H1 (cell line): ENCODE measurements around the gene DLG1. TPM values are rescaled to one million over a fixed set of nuclear protein-coding genes. Genes with fewer than 3 reads are reported as not detected.

Experiments used
- RAD21 ChIP-seq, 2 experiments: IDR thresholded peaks in 1 of 2; conservative IDR thresholded peaks in 1 of 2; 2 replicates each; pipeline ENCODE4 v1.6.1; 2011; ENCODE audit warnings: low read depth in 2 of 2, low read length in 2 of 2, improper control_type of control experiment in 1 of 2, inconsistent platforms in 1 of 2, mild to moderate bottlenecking in 1 of 2, moderate library complexity in 1 of 2
- polyA plus RNA-seq, 7 experiments: library from polyadenylated mRNA; depleted of rRNA in 3 of 7; stranded (reverse) in 5 of 7; unstranded in 2 of 7; fragments of >200 nt in 5 of 7; fragments of 200-250 nt in 2 of 7; gene quantifications; 1 replicate in 5 of 7; 2 replicates in 1 of 7; 4 replicates in 1 of 7; pipeline versions ENCODE4 v1.2.1 to v1.2.3, GENCODE V29; 2011 to 2013; ENCODE audit warnings: missing spikeins in 2 of 7, mixed read lengths in 2 of 7
- total RNA-seq: library from RNA; stranded (reverse); fragmentation: NEBNext Ultra II Directional; extraction: Animal tissue kit (Norgen Biotek cat#: 25700); gene quantifications from 2 replicates; pipeline ENCODE4 v1.2.1, GENCODE V29; 2021

DLG1 gene
- total and polyA plus RNA-seq, 2 of the 8 experiments (the other 6 are each of a cell fraction or from before 2014, with no cell fraction given), result 13.4 to 78.8 TPM

DNA sequence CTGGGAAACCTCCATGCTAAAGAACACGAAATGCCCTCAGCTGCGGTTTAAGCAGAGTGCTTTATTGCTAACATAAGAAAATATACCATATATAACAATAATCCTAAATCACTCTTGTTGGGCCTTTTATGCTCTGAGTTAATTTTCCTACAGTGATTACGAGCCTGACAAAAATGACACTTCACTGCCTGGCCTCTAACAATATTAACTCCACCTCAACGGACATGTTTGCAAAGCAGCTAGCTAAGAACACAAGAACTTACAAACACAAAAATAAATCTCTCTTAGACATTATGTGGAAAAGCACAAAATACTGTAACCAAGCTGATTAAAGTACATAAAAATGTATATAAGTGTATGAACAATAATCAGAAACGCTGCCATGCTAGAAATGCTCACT, 40.7 kb downstream of the DLG1 start (continued):
- TF ChIP-seq RAD21 (IDR thresholded peaks at IDR 0.05 in 1 of 2, conservative IDR thresholded peaks at IDR 0.05 in 1 of 2; ENCODE audit: low read depth in 2 of 2, low read length in 2 of 2), result no peak
- TF ChIP-seq, all 59 proteins: peak for 0
